Peyer's patch (tissue), 4 donors: ENCODE data around the gene ZNF80. TPM values are rescaled to one million over a fixed set of nuclear protein-coding genes. Genes with fewer than 3 reads are reported as not detected.
"Not testable (repeated sequence)": the region's sequence is repeated elsewhere in the genome, so short reads cannot be mapped to it uniquely, and the experiment has no call there.

Source experiments
- DNase-seq, 3 donors: peaks; one replicate each; pipeline ENCODE4 v3.0.0-alpha.2; 2017 to 2019
- H3K27ac ChIP-seq, 4 donors: fragments of 200-600 bp; sonication (generic); one replicate each; pipeline ENCODE4 v1.5.1; 2016 to 2019
- H3K27me3 ChIP-seq, 2 donors: fragments of 200-600 bp; sonication (generic); one replicate each; pipeline ENCODE4 v1.5.1; 2019
- H3K36me3 ChIP-seq, 3 donors: fragments of 200-600 bp; sonication (generic); one replicate each; pipeline ENCODE4 v1.5.1; 2016 to 2019
- H3K4me1 ChIP-seq, 4 donors: fragments of 200-600 bp; sonication (generic); one replicate each; pipeline ENCODE4 v1.5.1; 2016 to 2019
- H3K4me3 ChIP-seq, 4 donors: fragments of 200-600 bp; sonication (generic); 1 replicate in 3 of 4; 2 replicates in 1 of 4; pipeline ENCODE4 v1.5.1; 2016 to 2019; ENCODE audit warnings: mild to moderate bottlenecking in 1 of 4
- H3K9me3 ChIP-seq, 4 donors: fragments of 200-600 bp; sonication (generic); one replicate each; pipeline ENCODE4 v1.5.1; 2016 to 2019; ENCODE audit warnings: mild to moderate bottlenecking in 1 of 4
- CTCF ChIP-seq, 6 experiments: fragments of 450-650 bp in 4 of 6; fragments of 200-600 bp in 2 of 6; sonication (generic) in 1 of 6; IDR thresholded peaks; one replicate each; pipeline ENCODE4 v1.5.1; 2017 to 2019; ENCODE audit warnings: antibody characterized with exemption in 6 of 6, mild to moderate bottlenecking in 3 of 6, moderate library complexity in 1 of 6
- POLR2A ChIP-seq, 2 donors: fragments of 450-650 bp; IDR thresholded peaks; one replicate each; pipeline ENCODE4 v1.5.1; 2017; ENCODE audit warnings: antibody characterized with exemption in 2 of 2, mild to moderate bottlenecking in 2 of 2, moderate library complexity in 2 of 2
- total RNA-seq, 4 donors: library from RNA; depleted of rRNA; stranded (reverse); fragments of >200 nt; gene quantifications; one replicate each; pipeline ENCODE4 v1.1.0, GENCODE V29; 2016

The ZNF80 gene
- total RNA-seq, 4 donors from 2014 or later = not detected

GRCh38 chr3:114241262-114241661, 3.9 kb upstream of the ZNF80 start:
- Histone ChIP-seq H3K4me1 (no peaks in the 10 kb centered on the region), H3K4me3 (no peak overlapping the region), H3K27me3 (no peaks in the 10 kb centered on the region), H3K27ac (no peak overlapping the region), H3K36me3 (no peaks in the 10 kb centered on the region), H3K9me3 (no peaks in the 10 kb centered on the region)
- TF ChIP-seq POLR2A (IDR thresholded peaks at IDR 0.05) (no peak), CTCF (IDR thresholded peaks at IDR 0.05) (no peak)
- DNase-seq = no peak

GRCh38 chr3:114238146-114238785, 888 bp upstream of the ZNF80 start:
- not testable (repeated sequence) for H3K36me3 ChIP-seq, H3K27me3 ChIP-seq, H3K4me1 ChIP-seq, DNase-seq, H3K4me3 ChIP-seq, H3K27ac ChIP-seq, H3K9me3 ChIP-seq

GRCh38 chr3:114235431-114235830, 1.9 kb downstream of the ZNF80 start:
- TF ChIP-seq POLR2A (IDR thresholded peaks at IDR 0.05) = no peak
- no peak for TF ChIP-seq CTCF (IDR thresholded peaks at IDR 0.05)
- Histone ChIP-seq H3K4me1 (no peaks in the 10 kb centered on the region), H3K27me3 (no peaks in the 10 kb centered on the region), H3K9me3 (no peaks in the 10 kb centered on the region), H3K4me3 (no peak overlapping the region), H3K36me3 (no peaks in the 10 kb centered on the region), H3K27ac (no peak overlapping the region)
- no peak for DNase-seq

GRCh38 chr3:114234745-114235144, 2.6 kb downstream of the ZNF80 start:
- Histone ChIP-seq H3K27me3 (no peaks in the 10 kb centered on the region), H3K9me3 (no peaks in the 10 kb centered on the region), H3K27ac (no peak overlapping the region), H3K4me1 (no peaks in the 10 kb centered on the region), H3K4me3 (no peak overlapping the region), H3K36me3 (no peaks in the 10 kb centered on the region)
- DNase-seq = no peak
- TF ChIP-seq CTCF (IDR thresholded peaks at IDR 0.05) (no peak), POLR2A (IDR thresholded peaks at IDR 0.05) (no peak)

- Histone ChIP-seq H3K9me3 (no peaks in the 10 kb centered on the region), H3K36me3 (no peaks in the 10 kb centered on the region), H3K27ac (peak overlapping the region in 1 of 4 donors; percentile 50), H3K27me3 (no peaks in the 10 kb centered on the region), H3K4me1 (no peaks in the 10 kb centered on the region), H3K4me3 (no peak overlapping the region)
- DNase-seq = peak in 1 of 3 donors; percentile 50
- TF ChIP-seq CTCF (IDR thresholded peaks at IDR 0.05) (no peak), POLR2A (IDR thresholded peaks at IDR 0.05) (no peak)
These were observed 5.8 kb downstream of the ZNF80 start for GRCh38 chr3:114231616-114232015.

GRCh38 chr3:114227076-114227475, 10.3 kb downstream of the ZNF80 start:
- no peak for TF ChIP-seq CTCF (IDR thresholded peaks at IDR 0.05)
- TF ChIP-seq POLR2A (IDR thresholded peaks at IDR 0.05) = no peak
- DNase-seq = no peak
- H3K4me1 ChIP-seq = no peaks in the 10 kb centered on the region
- H3K4me3 ChIP-seq = no peak overlapping the region
- H3K27me3 ChIP-seq = no peaks in the 10 kb centered on the region
- H3K27ac ChIP-seq = peak overlapping the region in 1 of 4 donors; percentile 33
- peaks cover 0 to 11% (median 5%) of the 10 kb centered on the region in 4 donors for H3K9me3 ChIP-seq
- no peaks in the 10 kb centered on the region for H3K36me3 ChIP-seq
